Mesendoderm (in vitro differentiated cells): Measurements from ENCODE around the gene TBCC.

Experiments used
- DNase-seq: peaks from one replicate; pipeline ENCODE4 v3.0.0; 2013
- H2AK5ac ChIP-seq: 2 replicates; pipeline ENCODE4 v1.6.1; 2013; ENCODE audit warnings: low read length, inconsistent platforms
- H2BK120ac ChIP-seq: 2 replicates; pipeline ENCODE4 v1.6.1; 2013; ENCODE audit warnings: low read depth, mild to moderate bottlenecking, low read length, moderate library complexity, mixed read lengths
- H2BK15ac ChIP-seq: replicated peaks from 2 replicates; pipeline ENCODE4 v1.6.1; 2013; ENCODE audit warnings: low read depth, mild to moderate bottlenecking, moderate library complexity
- H2BK5ac ChIP-seq: 2 replicates; pipeline ENCODE4 v1.6.1; 2013; ENCODE audit warnings: low read length, inconsistent platforms
- H3K18ac ChIP-seq: 2 replicates; pipeline ENCODE4 v1.6.1; 2013; ENCODE audit warnings: mild to moderate bottlenecking, low read length, mixed read lengths
- H3K23ac ChIP-seq: one replicate; pipeline ENCODE4 v1.6.1; 2013; ENCODE audit warnings: low read length
- H3K27ac ChIP-seq: 2 replicates; pipeline ENCODE4 v1.5.1; 2013; ENCODE audit warnings: low read depth, mild to moderate bottlenecking, inconsistent platforms, low read length, moderate library complexity
- H3K27me3 ChIP-seq: 2 replicates; pipeline ENCODE4 v1.6.1; 2013; ENCODE audit warnings: low read length, control low read depth, mild to moderate bottlenecking, inconsistent platforms; ENCODE audit not compliant: insufficient read depth, poor library complexity
- H3K36me3 ChIP-seq: 2 replicates; pipeline ENCODE4 v1.6.1; 2013; ENCODE audit warnings: low read length, inconsistent platforms; ENCODE audit not compliant: control insufficient read depth, insufficient read depth
- H3K4ac ChIP-seq: one replicate; pipeline ENCODE4 v1.6.1; 2013; ENCODE audit warnings: low read depth, mild to moderate bottlenecking, low read length, moderate library complexity
- H3K4me1 ChIP-seq: 2 replicates; pipeline ENCODE4 v1.6.1; 2013; ENCODE audit warnings: low read depth, low read length, inconsistent platforms; ENCODE audit not compliant: control insufficient read depth
- H3K4me2 ChIP-seq: 2 replicates; pipeline ENCODE4 v1.6.1; 2013; ENCODE audit warnings: low read length
- H3K4me3 ChIP-seq: 2 replicates; pipeline ENCODE4 v1.5.1; 2013; ENCODE audit warnings: mild to moderate bottlenecking, low read length
- H3K56ac ChIP-seq: one replicate; pipeline ENCODE4 v1.6.1; 2013; ENCODE audit warnings: low read length
- H3K79me1 ChIP-seq: 2 replicates; pipeline ENCODE4 v1.6.1; 2013; ENCODE audit warnings: low read length, inconsistent platforms
- H3K79me2 ChIP-seq: 2 replicates; pipeline ENCODE4 v1.6.1; 2013; ENCODE audit warnings: mild to moderate bottlenecking, low read length; ENCODE audit not compliant: control insufficient read depth, insufficient read depth
- H3K9ac ChIP-seq: 2 replicates; pipeline ENCODE4 v1.6.1; 2013; ENCODE audit warnings: low read length, inconsistent platforms
- H4K5ac ChIP-seq: one replicate; pipeline ENCODE4 v1.6.1; 2013; ENCODE audit warnings: low read length
- H4K8ac ChIP-seq: one replicate; pipeline ENCODE4 v1.6.1; 2013; ENCODE audit warnings: low read depth, mild to moderate bottlenecking, control low read depth, low read length, moderate library complexity
- WGBS: extraction: QIAGEN DNeasy Blood & Tissue Kit; methylation state at CpG from one replicate; pipeline ENCODE4 v1.1.7; 2013; ENCODE audit warnings: low lambda C conversion rate, missing lambda C conversion rate; ENCODE audit not compliant: insufficient coverage; ENCODE audit errors: extremely low coverage; 5-methylcytosine and 5-hydroxymethylcytosine counted together

Gene TBCC

DNA sequence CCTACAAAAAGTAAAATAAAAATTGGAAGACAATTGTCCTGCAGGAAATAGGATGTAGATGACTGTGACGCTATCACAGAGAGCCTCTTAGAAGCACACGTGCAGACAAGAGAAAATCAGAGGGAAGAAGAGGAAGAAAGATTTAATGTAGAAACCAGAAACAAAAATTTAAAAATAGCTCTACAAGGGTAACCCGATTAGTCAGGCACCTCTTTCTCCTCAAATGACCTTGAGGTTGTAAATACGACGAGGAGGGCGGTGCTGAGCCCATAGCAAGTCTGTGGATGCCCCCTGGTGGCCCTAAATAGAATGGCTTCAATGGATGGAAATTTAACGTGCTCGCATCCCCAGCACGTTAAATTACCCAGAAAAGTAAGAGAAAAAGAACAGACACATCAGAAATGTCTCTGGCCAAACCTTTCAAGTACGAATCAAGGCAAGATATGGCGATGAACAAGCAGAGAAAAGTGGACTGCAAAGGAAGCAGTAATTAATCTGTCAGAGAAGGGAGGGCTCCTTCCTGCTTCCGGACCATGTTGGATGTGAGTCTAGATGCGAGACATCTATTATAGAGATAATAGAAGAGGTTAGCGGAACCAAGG is 19.3 kb downstream of the TBCC start:
- no peak overlapping the region for H3K56ac ChIP-seq
- H3K4ac ChIP-seq, result no peak overlapping the region
- no peaks in the 10 kb centered on the region for H3K79me2 ChIP-seq
- no peak overlapping the region for H3K4me2 ChIP-seq
- DNase-seq, result peak; percentile 85
- H4K5ac ChIP-seq, result no peak overlapping the region
- H2BK5ac ChIP-seq, result no peak overlapping the region
- H3K4me3 ChIP-seq, result no peak overlapping the region
- no peak overlapping the region for H3K23ac ChIP-seq
- no peaks in the 10 kb centered on the region for H3K36me3 ChIP-seq
- H4K8ac ChIP-seq, result no peak overlapping the region
- no CpG with 5 or more reads among the region's 14 CpGs for WGBS
- H2BK15ac ChIP-seq, result no peak overlapping the region
- no peaks in the 10 kb centered on the region for H3K4me1 ChIP-seq
- H3K27ac ChIP-seq, result no peak overlapping the region
- no peak overlapping the region for H3K18ac ChIP-seq
- H3K27me3 ChIP-seq, result no peaks in the 10 kb centered on the region
- H2BK120ac ChIP-seq, result no peak overlapping the region
- H3K79me1 ChIP-seq, result no peaks in the 10 kb centered on the region
- no peak overlapping the region for H2AK5ac ChIP-seq
- no peak overlapping the region for H3K9ac ChIP-seq

DNA sequence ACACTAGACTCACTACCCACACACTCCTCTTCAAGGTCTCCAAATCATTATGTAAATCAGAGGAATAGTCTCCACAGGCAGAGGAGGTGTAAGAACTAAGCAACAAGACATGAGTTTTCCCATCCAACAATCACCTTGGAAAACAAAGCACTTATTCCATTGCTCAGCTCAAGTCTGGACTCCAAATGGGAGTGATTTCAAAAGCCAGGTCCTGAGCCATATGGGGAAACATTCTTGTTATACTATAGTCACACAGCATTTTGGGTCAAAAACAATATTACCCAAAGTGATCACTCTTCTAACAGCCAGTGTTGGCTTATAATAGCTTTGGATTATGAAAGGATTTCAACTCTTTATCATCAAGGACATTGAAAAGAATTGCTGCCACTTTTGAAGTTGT is 19.9 kb downstream of the TBCC start:
- H3K4me2 ChIP-seq, result no peak overlapping the region
- H2AK5ac ChIP-seq, result no peak overlapping the region
- H3K18ac ChIP-seq, result no peak overlapping the region
- no peak overlapping the region for H3K4ac ChIP-seq
- no peaks in the 10 kb centered on the region for H3K36me3 ChIP-seq
- no peak for DNase-seq
- H3K4me3 ChIP-seq, result no peak overlapping the region
- no peak overlapping the region for H3K27ac ChIP-seq
- no peak overlapping the region for H4K8ac ChIP-seq
- H3K4me1 ChIP-seq, result no peaks in the 10 kb centered on the region
- no peak overlapping the region for H2BK5ac ChIP-seq
- H3K9ac ChIP-seq, result no peak overlapping the region
- H3K56ac ChIP-seq, result no peak overlapping the region
- H3K79me1 ChIP-seq, result no peaks in the 10 kb centered on the region
- H2BK15ac ChIP-seq, result no peak overlapping the region
- H2BK120ac ChIP-seq, result no peak overlapping the region
- H3K27me3 ChIP-seq, result no peaks in the 10 kb centered on the region
- no peak overlapping the region for H4K5ac ChIP-seq
- H3K23ac ChIP-seq, result no peak overlapping the region
- H3K79me2 ChIP-seq, result no peaks in the 10 kb centered on the region

DNA sequence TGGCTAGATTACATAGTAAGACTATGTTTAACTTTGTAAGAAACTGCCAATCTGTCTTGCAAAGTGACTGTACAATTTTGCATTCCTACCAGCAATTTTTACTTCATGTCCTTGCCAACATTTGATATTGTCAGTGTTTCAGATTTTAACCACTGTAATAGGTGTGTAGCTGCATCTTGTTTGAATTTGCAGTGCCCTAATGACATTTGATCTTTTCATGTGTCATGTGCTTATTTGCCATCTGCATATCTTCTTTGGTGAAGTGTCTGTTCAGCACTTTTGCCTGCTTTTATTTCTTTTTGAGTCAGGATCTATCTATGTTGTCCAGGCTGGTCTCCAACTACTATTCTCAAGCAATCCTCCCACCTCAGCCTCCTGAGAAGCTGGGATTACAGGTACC is 21.1 kb downstream of the TBCC start:
- no peak overlapping the region for H3K18ac ChIP-seq
- H3K79me2 ChIP-seq, result no peaks in the 10 kb centered on the region
- no peak overlapping the region for H3K4me3 ChIP-seq
- H3K27ac ChIP-seq, result no peak overlapping the region
- no peak overlapping the region for H2BK5ac ChIP-seq
- no peak overlapping the region for H2AK5ac ChIP-seq
- H3K23ac ChIP-seq, result no peak overlapping the region
- no peak overlapping the region for H3K4me2 ChIP-seq
- H3K36me3 ChIP-seq, result no peaks in the 10 kb centered on the region
- H4K5ac ChIP-seq, result no peak overlapping the region
- H3K56ac ChIP-seq, result no peak overlapping the region
- H4K8ac ChIP-seq, result no peak overlapping the region
- no peaks in the 10 kb centered on the region for H3K4me1 ChIP-seq
- H3K4ac ChIP-seq, result no peak overlapping the region
- H2BK15ac ChIP-seq, result no peak overlapping the region
- DNase-seq, result no peak
- no peaks in the 10 kb centered on the region for H3K79me1 ChIP-seq
- H2BK120ac ChIP-seq, result no peak overlapping the region
- no peaks in the 10 kb centered on the region for H3K27me3 ChIP-seq
- no peak overlapping the region for H3K9ac ChIP-seq

DNA sequence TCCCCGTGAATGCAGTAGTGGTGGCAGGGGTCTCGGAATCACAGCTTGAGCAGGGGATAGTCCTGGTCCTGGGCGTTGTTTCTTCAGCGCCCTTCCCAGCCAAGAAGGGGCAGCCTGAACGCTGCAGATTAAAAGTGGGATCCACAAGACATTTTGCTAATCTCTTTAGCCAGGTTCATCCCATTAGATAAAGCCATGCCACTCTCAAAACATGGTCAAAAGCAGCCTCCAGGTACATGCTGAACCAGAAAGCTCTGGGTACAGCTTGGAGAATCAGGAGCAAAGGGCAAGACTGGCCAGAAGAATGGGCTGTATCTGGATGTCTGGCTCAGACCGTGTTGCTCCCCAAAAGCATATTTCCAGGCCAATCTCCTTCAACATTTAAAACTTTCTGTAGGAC is 23.4 kb downstream of the TBCC start, which contains the start of gene PRPH2:
TSS of gene PRPH2 (minus strand) at position 101 of the 400 bp plus-strand sequence. CDS start 263 bp downstream, outside the sequence.
- no peak within 1 kb of the TSS for H3K23ac ChIP-seq
- no peak within 1 kb of the TSS for H3K4ac ChIP-seq
- H3K4me3 ChIP-seq, result no peak within 1 kb of the TSS
- H2AK5ac ChIP-seq, result no peak within 1 kb of the TSS
- H3K36me3 ChIP-seq, result no peaks in the 10 kb centered on the region
- no peaks in the 10 kb centered on the region for H3K79me1 ChIP-seq
- no peaks in the 10 kb centered on the region for H3K27me3 ChIP-seq
- no peak within 1 kb of the TSS for H4K8ac ChIP-seq
- H3K79me2 ChIP-seq, result no peaks in the 10 kb centered on the region
- H2BK120ac ChIP-seq, result no peak within 1 kb of the TSS
- no peak within 1 kb of the TSS for H3K4me2 ChIP-seq
- H3K9ac ChIP-seq, result no peak within 1 kb of the TSS
- no peak within 1 kb of the TSS for H2BK15ac ChIP-seq
- H3K27ac ChIP-seq, result no peak within 1 kb of the TSS
- no peaks in the 10 kb centered on the region for H3K4me1 ChIP-seq
- no peak within 1 kb of the TSS for H3K18ac ChIP-seq
- H2BK5ac ChIP-seq, result no peak within 1 kb of the TSS
- no peak within 1 kb of the TSS for H3K56ac ChIP-seq
- H4K5ac ChIP-seq, result no peak within 1 kb of the TSS
- no CpG with 5 or more reads among the region's 6 CpGs for WGBS
- DNase-seq, result no peak

DNA sequence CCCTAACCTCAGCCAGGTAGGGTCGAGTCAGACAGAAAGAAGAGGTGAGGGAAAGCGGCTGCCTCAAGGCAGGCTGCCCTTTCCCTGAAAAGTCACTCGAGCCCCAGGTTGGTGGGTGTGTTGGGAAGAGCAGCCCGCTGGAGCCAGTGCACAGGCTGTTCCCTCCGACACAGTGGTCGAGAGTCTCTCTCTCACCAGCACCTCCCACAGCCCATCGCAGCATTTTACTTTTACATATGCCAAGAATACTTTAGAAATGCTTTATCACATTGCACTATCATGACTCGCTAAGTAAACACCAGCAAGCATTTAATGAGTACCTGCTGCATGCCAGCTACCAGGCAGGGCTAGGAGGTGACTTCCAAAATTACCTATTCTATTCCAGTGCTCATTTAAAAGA is 25.2 kb downstream of the TBCC start:
- Histone ChIP-seq H3K4ac (no peak overlapping the region), H3K79me2 (no peaks in the 10 kb centered on the region), H3K56ac (no peak overlapping the region), H3K18ac (no peak overlapping the region), H3K23ac (no peak overlapping the region), H3K27me3 (no peaks in the 10 kb centered on the region), H3K9ac (no peak overlapping the region), H3K4me3 (no peak overlapping the region), H4K8ac (no peak overlapping the region), H3K27ac (no peak overlapping the region), H3K4me1 (no peaks in the 10 kb centered on the region), H4K5ac (no peak overlapping the region), H3K36me3 (no peaks in the 10 kb centered on the region), H2BK5ac (no peak overlapping the region), H3K79me1 (no peaks in the 10 kb centered on the region), H2BK15ac (no peak overlapping the region), H2AK5ac (no peak overlapping the region), H2BK120ac (no peak overlapping the region), H3K4me2 (no peak overlapping the region)
- no CpG with 5 or more reads among the region's 8 CpGs for WGBS
- DNase-seq, result peak; percentile 39

DNA sequence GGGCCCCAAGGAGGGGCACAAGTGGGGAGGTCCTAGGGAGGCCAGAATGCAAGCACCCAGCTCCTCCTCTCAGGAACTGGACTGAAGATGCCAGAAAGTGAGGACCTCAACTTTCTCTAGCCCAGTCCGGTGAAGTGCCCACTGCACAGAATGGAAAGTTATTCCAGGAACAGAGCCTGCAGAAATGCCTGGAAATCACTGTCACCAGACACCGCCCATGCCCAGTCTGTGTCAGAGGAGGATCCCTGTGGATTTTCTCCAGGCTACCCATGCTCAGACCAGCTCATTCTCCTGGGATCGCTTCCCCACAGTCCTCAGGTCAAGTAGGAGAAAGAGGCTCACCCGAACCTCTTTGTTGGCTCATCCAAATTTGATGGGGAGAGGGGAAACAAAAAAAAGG is 30.0 kb downstream of the TBCC start:
- H2BK120ac ChIP-seq, result no peak overlapping the region
- no peak overlapping the region for H3K27ac ChIP-seq
- no peak overlapping the region for H4K5ac ChIP-seq
- H3K9ac ChIP-seq, result no peak overlapping the region
- H3K23ac ChIP-seq, result no peak overlapping the region
- H4K8ac ChIP-seq, result no peak overlapping the region
- H2BK15ac ChIP-seq, result no peak overlapping the region
- H2BK5ac ChIP-seq, result no peak overlapping the region
- H3K27me3 ChIP-seq, result no peaks in the 10 kb centered on the region
- no peak overlapping the region for H3K4me2 ChIP-seq
- no peak for DNase-seq
- no peak overlapping the region for H3K56ac ChIP-seq
- H3K4me1 ChIP-seq, result no peaks in the 10 kb centered on the region
- no peak overlapping the region for H2AK5ac ChIP-seq
- H3K4me3 ChIP-seq, result no peak overlapping the region
- no peak overlapping the region for H3K18ac ChIP-seq
- WGBS, result no CpG with 5 or more reads among the region's 4 CpGs
- H3K79me2 ChIP-seq, result no peaks in the 10 kb centered on the region
- H3K36me3 ChIP-seq, result no peaks in the 10 kb centered on the region
- no peak overlapping the region for H3K4ac ChIP-seq
- H3K79me1 ChIP-seq, result no peaks in the 10 kb centered on the region
